Activated T-cell treated with anti-CD3 and anti-CD28 coated beads, Interleukin-2, amount 50 U/mL, for 72 hours (primary cell): ENCODE measurements around the gene TANC2. TPM values are rescaled to one million over a fixed set of nuclear protein-coding genes. Genes with fewer than 3 reads are reported as not detected.

Experiments
- ATAC-seq, 2 donors: fragments of 150-1000 bp; cut with Tn5 transposase; replicated peaks in 1 of 2; 2 replicates each; pipeline ENCODE4 v1.10.0; 2021; ENCODE audit warnings: moderate library complexity in 2 of 2, mild to moderate bottlenecking in 1 of 2
- DNase-seq, 2 donors: peaks; one replicate each; pipeline ENCODE4 v3.0.0; 2021 to 2022; ENCODE audit warnings: mixed read lengths in 1 of 2
- H3K27ac Mint-ChIP-seq: one replicate; pipeline ENCODE4 v1.8.0; 2022; ENCODE audit warnings: mild to moderate bottlenecking, moderate library complexity, mixed read lengths
- H3K27me3 Mint-ChIP-seq: one replicate; pipeline ENCODE4 v1.8.0; 2022; ENCODE audit warnings: low read depth, mixed read lengths
- H3K36me3 Mint-ChIP-seq, 2 donors: one replicate each; pipeline ENCODE4 v1.8.0; 2022; ENCODE audit warnings: mixed read lengths in 2 of 2, mild to moderate bottlenecking in 1 of 2; ENCODE audit not compliant: insufficient read depth in 2 of 2
- H3K4me1 Mint-ChIP-seq: one replicate; pipeline ENCODE4 v1.8.0; 2022; ENCODE audit warnings: low read depth, mixed read lengths
- H3K4me3 Mint-ChIP-seq, 2 donors: one replicate each; pipeline ENCODE4 v1.8.0; 2022; ENCODE audit warnings: mild to moderate bottlenecking in 2 of 2, mixed read lengths in 2 of 2, moderate library complexity in 2 of 2
- H3K9me3 Mint-ChIP-seq, 2 donors: one replicate each; pipeline ENCODE4 v1.8.0; 2022; ENCODE audit warnings: mixed read lengths in 2 of 2
- total RNA-seq, 2 donors: library from RNA; stranded (reverse); gene quantifications; one replicate each; pipeline ENCODE4 v1.2.3, GENCODE V29; 2022

Gene TANC2
- total RNA-seq, 2 donors from 2014 or later, result 7.4 to 16.1 TPM

DNA sequence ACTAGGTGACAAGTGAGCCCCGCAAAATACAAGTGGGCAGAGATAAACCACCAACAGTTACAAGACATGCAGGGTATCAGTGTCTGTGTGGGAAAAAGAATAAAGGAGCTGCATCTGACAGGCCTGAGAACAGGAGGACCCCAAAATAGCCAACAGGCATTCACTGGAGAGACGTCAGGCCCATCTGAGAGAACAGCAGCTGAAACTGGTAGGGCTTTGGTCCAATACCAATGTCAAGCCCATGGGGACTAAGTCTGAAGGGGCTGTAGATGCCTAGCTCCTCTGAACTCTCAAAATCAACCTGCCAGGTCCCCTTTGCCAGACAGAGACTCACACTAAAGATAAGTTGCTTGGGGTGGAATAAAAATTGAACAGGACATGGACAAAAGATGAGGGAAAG lies 30.5 kb upstream of the TANC2 start:
- DNase-seq, result no peak
- Mint-ChIP-seq H3K27me3 (peaks cover 39% of the 10 kb centered on the region), H3K36me3 (peaks cover 0 to 3% of the 10 kb centered on the region in 2 donors), H3K4me3 (no peak overlapping the region), H3K27ac (no peak overlapping the region), H3K4me1 (no peaks in the 10 kb centered on the region), H3K9me3 (no peaks in the 10 kb centered on the region)
- ATAC-seq, result no peak

DNA sequence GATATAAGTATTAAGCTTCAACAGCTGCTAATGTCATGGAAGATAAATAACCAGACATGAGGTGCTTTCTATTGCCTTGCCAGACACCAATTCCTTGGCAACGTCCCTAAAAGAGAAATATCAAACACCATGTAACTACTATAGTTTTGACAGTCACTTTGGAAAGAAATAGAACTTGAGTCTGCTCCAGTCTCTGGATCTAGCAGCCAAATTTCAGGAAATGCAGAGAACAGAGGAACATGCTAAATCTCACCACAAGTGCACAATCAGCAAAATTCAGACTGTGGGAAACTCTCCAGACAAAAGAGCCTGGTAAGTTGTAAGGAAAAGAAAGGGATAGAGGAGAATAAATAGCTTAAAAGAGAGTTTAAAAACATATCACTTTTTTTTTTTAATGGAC lies 28.4 kb upstream of the TANC2 start:
- Mint-ChIP-seq H3K4me1 (no peaks in the 10 kb centered on the region), H3K36me3 (peaks cover 8 to 10% of the 10 kb centered on the region in 2 donors)

DNA sequence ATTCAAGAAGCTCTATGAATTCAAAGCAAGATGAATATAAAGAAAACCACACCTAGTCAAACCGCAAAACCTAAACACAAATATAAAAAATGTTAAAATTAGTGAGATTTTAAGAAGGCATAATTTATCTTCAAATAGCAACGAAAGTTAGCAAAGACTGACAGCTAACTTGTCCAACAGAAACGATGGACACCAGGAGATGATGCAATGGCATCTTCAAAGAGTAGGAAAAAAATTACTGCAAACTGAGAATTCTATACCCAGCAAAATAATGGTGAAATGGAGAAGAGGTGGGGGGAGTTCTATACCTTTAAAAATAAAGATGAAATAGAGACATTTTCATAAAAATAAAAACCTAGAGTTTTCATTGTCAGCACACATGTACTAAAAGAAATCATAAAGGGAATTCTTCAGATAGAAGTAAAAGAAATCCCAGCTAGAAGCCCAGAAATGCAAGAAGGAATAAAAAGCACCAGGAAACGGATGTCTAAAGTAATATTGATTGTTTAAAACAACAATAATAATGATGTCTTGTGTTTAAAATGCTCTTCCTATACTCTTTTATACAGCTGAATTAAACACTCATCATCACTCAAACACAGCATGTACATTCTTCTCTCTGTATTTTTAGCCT lies 24.6 kb upstream of the TANC2 start:
- peaks cover 8 to 10% of the 10 kb centered on the region in 2 donors for H3K36me3 Mint-ChIP-seq
- peaks cover 5 to 7% of the 10 kb centered on the region in 2 donors for H3K9me3 Mint-ChIP-seq

More for the DNA sequence above, 28.4 kb upstream of the TANC2 start:
- peaks cover 45% of the 10 kb centered on the region for H3K27me3 Mint-ChIP-seq
- no peak for DNase-seq
- ATAC-seq, result no peak
- no peak overlapping the region for H3K27ac Mint-ChIP-seq
- no peak overlapping the region for H3K4me3 Mint-ChIP-seq
- peaks cover 5 to 7% of the 10 kb centered on the region in 2 donors for H3K9me3 Mint-ChIP-seq

DNA sequence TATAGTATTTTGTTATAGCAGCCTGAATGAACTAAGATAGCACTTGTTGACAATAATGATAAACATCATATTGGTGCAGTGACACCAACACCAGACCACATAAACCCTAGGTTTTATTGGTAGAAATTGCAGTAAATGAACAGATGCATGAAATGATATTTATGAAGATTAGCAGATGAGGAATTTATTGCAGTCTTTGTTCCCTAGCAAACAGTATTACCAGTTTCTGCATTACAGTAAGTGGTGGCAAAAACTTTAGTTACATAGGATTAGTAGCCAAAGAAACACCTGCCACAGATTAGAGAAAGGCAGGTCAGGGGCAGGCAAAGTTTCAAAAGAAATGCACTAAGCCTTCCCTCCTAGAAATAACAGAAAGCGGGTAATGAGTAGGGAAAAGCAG lies 17.7 kb upstream of the TANC2 start:
- H3K27me3 Mint-ChIP-seq, result peaks cover 31% of the 10 kb centered on the region
- no peak overlapping the region for H3K27ac Mint-ChIP-seq
- DNase-seq, result no peak
- ATAC-seq, result no peak
- H3K4me1 Mint-ChIP-seq, result no peaks in the 10 kb centered on the region
- no peaks in the 10 kb centered on the region for H3K36me3 Mint-ChIP-seq
- no peak overlapping the region for H3K4me3 Mint-ChIP-seq
- no peaks in the 10 kb centered on the region for H3K9me3 Mint-ChIP-seq

More for the DNA sequence above, 24.6 kb upstream of the TANC2 start:
- Mint-ChIP-seq H3K4me3 (no peak overlapping the region), H3K4me1 (no peaks in the 10 kb centered on the region), H3K27me3 (peaks cover 30% of the 10 kb centered on the region), H3K27ac (no peak overlapping the region)
- no peak for ATAC-seq
- no peak for DNase-seq

DNA sequence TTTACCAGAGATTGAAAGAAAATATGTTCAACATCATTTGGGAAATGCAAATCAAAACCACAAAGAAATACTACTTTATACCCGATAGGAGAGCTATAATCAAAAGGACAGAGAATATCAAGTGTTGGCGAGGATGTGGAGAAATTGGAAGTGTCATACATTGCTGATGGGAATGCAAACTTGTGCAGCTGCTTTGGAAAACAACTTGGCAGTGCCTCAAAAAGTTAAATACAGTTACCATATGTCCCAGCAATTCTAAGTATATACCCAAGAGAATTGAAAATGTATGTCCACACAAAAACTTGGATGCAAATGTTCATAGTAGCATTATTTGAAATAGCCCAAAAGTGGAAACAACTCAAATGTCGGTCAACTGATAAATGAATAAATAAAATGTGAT lies 17.0 kb upstream of the TANC2 start:
- Mint-ChIP-seq H3K27ac (no peak overlapping the region), H3K9me3 (no peaks in the 10 kb centered on the region), H3K27me3 (peaks cover 25% of the 10 kb centered on the region), H3K4me3 (no peak overlapping the region), H3K36me3 (no peaks in the 10 kb centered on the region), H3K4me1 (no peaks in the 10 kb centered on the region)
- DNase-seq (no peak), ATAC-seq (no peak)

DNA sequence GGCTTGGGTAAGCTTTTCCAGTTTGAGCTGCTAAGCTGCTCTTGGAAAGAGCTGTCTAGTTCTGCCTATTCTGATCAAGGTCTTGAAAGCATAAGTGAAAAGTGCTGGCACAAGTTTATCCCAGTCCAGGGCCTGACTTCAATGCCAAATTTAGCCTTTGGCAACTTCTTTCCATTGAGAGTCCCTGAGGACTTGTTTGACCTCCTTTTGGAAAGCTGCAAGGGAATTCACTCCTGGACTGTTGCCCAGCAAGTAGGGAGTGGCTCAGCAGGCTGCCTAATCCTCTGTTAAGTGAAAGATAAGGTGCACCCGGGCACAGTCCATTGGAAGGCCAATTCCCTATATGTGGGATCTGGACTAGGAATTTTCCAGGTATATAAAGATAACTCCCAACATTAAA lies 16.0 kb upstream of the TANC2 start:
- DNase-seq, result no peak
- Mint-ChIP-seq H3K4me1 (no peaks in the 10 kb centered on the region), H3K9me3 (no peaks in the 10 kb centered on the region), H3K4me3 (no peak overlapping the region), H3K36me3 (no peaks in the 10 kb centered on the region), H3K27ac (no peak overlapping the region), H3K27me3 (peaks cover 24% of the 10 kb centered on the region)
- ATAC-seq, result no peak

DNA sequence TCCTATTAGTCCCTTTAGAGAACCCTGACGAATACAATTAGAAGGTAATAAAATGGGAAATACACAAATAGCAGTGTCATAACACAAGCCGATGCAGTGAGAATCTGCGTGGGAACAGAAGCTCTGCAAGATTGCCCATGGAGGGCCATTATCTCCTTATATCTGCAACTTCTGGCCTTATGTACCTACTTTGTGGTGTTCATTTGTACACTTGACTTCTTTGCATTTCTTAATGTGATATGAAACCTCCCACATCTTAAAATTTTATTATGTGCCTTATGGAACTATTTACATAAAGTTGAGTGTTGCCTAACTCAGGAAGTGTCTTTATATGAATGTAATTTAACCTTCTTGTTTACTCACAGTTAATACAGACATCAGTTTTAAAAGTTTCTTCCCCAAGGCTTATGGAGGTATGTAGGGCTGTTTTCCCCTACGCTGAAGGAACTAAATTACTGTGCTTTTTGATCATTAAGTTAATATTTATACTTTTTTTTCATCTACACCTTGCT lies 10.1 kb upstream of the TANC2 start:
- no peak for ATAC-seq
- Mint-ChIP-seq H3K9me3 (no peaks in the 10 kb centered on the region), H3K36me3 (no peaks in the 10 kb centered on the region)

DNA sequence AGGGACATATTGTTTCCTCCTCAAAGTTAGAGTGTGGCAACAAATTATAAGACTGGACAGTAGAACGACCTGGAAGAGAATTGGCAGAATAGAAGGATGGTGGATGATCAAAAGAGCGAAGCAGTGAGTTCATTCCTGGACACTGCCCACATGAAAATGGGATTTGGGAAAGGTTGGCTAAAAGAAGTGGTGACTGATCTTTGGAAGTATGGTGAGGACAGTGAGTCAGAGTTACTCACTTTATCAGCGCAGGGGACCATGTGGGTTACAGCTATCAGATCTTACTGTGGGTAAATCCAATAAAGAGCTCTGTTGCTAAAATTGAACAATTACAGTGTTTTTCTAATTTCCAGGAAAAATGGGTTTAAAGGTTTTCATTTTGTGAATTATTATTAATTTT lies 2.7 kb upstream of the TANC2 start:
- Mint-ChIP-seq H3K27ac (no peak overlapping the region), H3K36me3 (no peaks in the 10 kb centered on the region), H3K4me3 (no peak overlapping the region), H3K27me3 (peaks cover 53% of the 10 kb centered on the region), H3K9me3 (no peaks in the 10 kb centered on the region), H3K4me1 (peaks cover 26% of the 10 kb centered on the region)
- no peak for DNase-seq
- no peak for ATAC-seq

More for the DNA sequence above, 10.1 kb upstream of the TANC2 start:
- H3K27me3 Mint-ChIP-seq, result peaks cover 17% of the 10 kb centered on the region
- H3K4me1 Mint-ChIP-seq, result no peaks in the 10 kb centered on the region
- H3K4me3 Mint-ChIP-seq, result no peak overlapping the region
- no peak overlapping the region for H3K27ac Mint-ChIP-seq
- DNase-seq, result no peak

DNA sequence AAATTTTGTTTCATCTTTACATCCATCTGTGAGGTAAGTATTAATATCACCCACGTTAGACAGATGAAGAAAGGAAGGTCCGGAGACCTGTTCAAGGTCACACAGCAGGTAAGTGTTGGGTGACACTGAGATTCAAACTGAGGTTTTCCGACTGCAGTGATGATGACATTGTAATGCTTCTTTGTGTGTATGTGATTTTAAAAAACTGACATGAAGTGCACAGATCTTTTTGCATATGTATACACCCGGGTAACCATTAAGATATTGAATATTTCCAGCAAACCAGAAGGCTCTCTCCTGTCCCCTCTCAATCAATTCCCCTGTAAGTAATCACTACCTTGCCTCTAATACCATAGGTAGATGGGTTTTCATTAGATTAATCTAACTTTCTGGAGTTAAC lies 1.5 kb upstream of the TANC2 start:
- H3K27me3 Mint-ChIP-seq, result peaks cover 53% of the 10 kb centered on the region
- no peaks in the 10 kb centered on the region for H3K9me3 Mint-ChIP-seq
- H3K27ac Mint-ChIP-seq, result no peak overlapping the region
- H3K36me3 Mint-ChIP-seq, result no peaks in the 10 kb centered on the region
- H3K4me1 Mint-ChIP-seq, result peaks cover 31% of the 10 kb centered on the region
- ATAC-seq, result no peak
- no peak for DNase-seq
- no peak overlapping the region for H3K4me3 Mint-ChIP-seq

DNA sequence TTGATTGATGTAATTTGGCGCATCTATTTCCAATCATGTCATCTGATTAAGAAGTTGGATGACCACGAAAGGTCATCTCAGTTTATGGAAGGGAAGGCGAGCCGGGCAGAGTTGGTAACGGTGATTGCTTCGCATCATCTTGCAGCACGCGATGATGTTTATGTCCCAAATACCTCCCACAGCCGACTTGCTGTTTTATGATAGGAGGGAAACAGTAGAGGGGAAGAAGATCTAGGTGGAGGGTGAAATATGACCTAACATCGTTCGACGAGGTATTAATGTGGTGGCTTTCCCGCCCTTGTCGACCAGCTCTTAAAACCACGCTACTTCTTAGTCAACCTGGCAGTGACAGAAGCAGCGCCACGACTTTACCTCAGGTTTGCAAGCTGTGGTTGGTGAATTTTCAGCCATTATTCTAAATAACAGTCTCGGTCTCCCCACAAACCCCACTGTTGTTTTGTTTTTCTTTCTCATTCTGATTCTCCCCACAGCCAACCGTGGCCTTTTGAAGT lies 805 bp upstream of the TANC2 start:
- no peaks in the 10 kb centered on the region for H3K36me3 Mint-ChIP-seq
- H3K4me3 Mint-ChIP-seq, result peak overlapping the region; percentile 78 to 92
- H3K9me3 Mint-ChIP-seq, result no peaks in the 10 kb centered on the region
- DNase-seq (peak; percentile 77 to 82), ATAC-seq (peak in 1 of 2 donors; percentile 65)
- H3K27ac Mint-ChIP-seq, result peak overlapping the region; percentile 43
- H3K4me1 Mint-ChIP-seq, result peaks cover 31% of the 10 kb centered on the region
- peaks cover 50% of the 10 kb centered on the region for H3K27me3 Mint-ChIP-seq

DNA sequence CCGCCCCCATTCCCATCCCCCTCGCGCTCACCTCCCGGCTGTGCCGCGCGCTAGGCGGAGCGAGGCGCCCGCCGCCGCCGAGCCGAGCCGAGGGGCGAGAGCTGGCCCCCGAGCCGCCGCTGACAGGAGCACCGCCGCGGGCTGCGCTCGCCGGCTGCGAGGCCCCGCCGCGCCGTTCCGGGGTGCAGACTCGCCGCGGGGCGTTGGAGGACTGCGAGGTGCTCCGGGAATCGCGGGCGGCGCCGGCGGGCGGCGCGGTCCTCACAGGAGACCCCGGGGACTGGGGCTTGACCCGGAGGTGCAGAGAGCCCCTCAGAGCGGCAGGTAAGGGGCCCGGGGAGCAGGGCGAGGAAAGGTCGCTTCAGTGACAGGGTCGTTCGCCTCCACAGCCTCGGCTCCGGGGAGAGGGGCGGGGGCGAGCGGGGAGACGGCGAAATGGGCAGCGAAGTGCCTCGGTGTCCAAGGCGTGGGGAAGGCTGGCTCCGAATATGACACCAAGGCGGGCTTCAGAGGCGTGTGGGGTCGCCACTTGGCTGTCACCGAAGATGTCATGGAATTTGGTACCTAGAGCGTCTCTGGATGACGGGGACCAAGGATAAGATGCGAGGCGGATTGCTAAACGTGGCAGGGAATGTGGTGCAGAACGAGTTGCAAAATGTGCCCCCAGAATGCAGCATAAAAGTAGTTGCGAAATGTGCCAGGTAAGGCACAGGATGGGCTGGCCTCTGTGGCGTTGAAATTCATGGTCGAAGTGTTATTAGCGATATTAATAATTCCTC lies 580 bp downstream of the TANC2 start:
- peaks cover 41% of the 10 kb centered on the region for H3K27me3 Mint-ChIP-seq

DNA sequence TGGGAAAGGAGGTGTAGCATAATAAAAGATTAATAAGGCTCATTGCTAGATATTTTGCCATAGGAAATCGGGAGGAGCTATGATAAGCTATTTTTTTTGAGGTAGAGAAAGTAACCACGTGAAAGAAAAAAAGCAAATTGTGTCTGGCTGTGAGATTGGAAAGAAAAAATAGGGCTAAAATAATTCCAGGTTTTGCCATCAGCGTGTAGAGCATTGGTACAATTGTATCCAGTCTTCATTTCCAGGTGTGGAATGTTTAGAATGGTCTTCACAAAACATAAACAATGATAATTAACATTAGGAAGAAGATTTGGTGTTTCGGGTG lies 1.1 kb downstream of the TANC2 start:
- Mint-ChIP-seq H3K4me3 (peak overlapping the region; percentile 85 to 93), H3K27ac (no peak overlapping the region), H3K9me3 (no peaks in the 10 kb centered on the region), H3K27me3 (peaks cover 39% of the 10 kb centered on the region), H3K36me3 (no peaks in the 10 kb centered on the region), H3K4me1 (peaks cover 31% of the 10 kb centered on the region)
- DNase-seq (no peak), ATAC-seq (no peak)

More for the DNA sequence above, 580 bp downstream of the TANC2 start:
- Mint-ChIP-seq H3K9me3 (no peaks in the 10 kb centered on the region), H3K27ac (no peak overlapping the region), H3K4me3 (peak overlapping the region; percentile 85 to 93), H3K36me3 (no peaks in the 10 kb centered on the region), H3K4me1 (peaks cover 31% of the 10 kb centered on the region)
- DNase-seq (peak in 1 of 2 donors; percentile 66), ATAC-seq (peak; percentile 18 to 38)

DNA sequence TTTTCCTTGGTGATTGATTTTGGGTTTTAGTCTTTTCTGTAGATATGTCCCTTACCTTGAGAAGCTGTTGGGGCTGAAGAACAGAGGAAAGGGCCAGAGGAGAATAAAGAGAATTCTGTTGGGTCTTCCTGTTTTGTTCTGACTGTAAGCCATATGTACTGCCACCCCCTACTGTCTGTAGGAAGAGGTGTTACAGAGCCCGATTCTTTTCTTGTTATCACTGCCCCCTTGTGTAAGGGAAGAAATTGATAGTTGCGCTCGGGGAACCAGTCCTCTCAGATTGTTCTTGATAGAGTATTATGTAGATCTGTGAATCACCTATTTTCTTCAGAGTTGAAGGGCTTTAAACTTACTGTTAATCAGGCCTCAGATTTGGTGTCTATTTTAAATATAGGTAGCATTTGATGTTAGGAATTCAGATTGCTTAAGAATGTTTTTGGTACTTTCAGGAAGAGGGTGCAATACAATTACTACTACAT lies 2.4 kb downstream of the TANC2 start:
- ATAC-seq (peak; percentile 36 to 41), DNase-seq (peak; percentile 49 to 50)
- Mint-ChIP-seq H3K9me3 (no peaks in the 10 kb centered on the region), H3K27me3 (peaks cover 25% of the 10 kb centered on the region), H3K4me3 (peak overlapping the region; percentile 20 to 71), H3K4me1 (peaks cover 31% of the 10 kb centered on the region), H3K36me3 (no peaks in the 10 kb centered on the region), H3K27ac (no peak overlapping the region)
